ENCODE measurements around the gene OTUD3. TPM values are rescaled to one million over a fixed set of nuclear protein-coding genes. Genes with fewer than 3 reads are reported as not detected.
"Not testable (repeated sequence)": the region's sequence is repeated elsewhere in the genome, so short reads cannot be mapped to it uniquely, and the experiment has no call there.

OTUD3 gene
- total and polyA plus RNA-seq, 9 of the 15 experiments (the other 6 are each of a cell fraction or from before 2014, with no cell fraction given) = 2.0 to 16.6 (median 11.0) TPM

DNA sequence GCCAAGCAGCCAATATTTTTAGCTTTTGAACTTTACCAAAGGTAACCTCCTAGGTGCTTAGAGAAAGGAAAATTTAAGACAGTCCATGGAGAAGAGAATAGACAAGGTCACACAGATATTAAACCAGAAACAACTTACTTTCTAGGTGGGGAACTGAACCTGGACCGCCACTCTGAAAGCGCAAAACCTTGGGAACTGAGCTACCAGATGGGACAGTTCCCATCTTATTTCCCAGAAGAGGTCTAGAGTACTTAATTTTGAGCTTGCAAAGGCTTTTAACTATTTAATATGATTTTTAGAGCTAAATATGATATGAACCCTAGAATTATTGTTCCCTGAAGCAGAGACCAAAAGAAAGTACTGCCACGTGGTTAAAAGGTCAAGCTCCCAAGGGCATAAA lies 32.9 kb upstream of the OTUD3 start:
- not testable (repeated sequence) for FAIRE-seq
- POLR2A ChIA-PET = interaction anchor here (0.9 to 1.6 kb wide), 4 partner anchors 12 to 25 kb away, joined by 3 to 6 read pairs (median 3); no protein-coding TSS in a partner anchor
- peak; percentile 82 for TF ChIP-seq TBP (optimal IDR thresholded peaks at IDR 0.05; ENCODE audit: low read depth, low read length)
- peak; percentile 91 for TF ChIP-seq POLR2H (tag; IDR thresholded peaks at IDR 0.05; ENCODE audit: low read depth)
- peak; percentile 69 for TF ChIP-seq POLR3A (IDR thresholded peaks at IDR 0.05; ENCODE audit: borderline replicate concordance, extremely low read depth, insufficient read depth, insufficient read length)
- TF ChIP-seq, protein P1, sequence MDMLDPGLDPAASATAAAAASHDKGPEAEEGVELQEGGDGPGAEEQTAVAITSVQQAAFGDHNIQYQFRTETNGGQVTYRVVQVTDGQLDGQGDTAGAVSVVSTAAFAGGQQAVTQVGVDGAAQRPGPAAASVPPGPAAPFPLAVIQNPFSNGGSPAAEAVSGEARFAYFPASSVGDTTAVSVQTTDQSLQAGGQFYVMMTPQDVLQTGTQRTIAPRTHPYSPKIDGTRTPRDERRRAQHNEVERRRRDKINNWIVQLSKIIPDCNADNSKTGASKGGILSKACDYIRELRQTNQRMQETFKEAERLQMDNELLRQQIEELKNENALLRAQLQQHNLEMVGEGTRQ (CRISPR knock-in tag; IDR thresholded peaks at IDR 0.05) = peak; percentile 10; the same call in 1 of the 2 replicates

DNA sequence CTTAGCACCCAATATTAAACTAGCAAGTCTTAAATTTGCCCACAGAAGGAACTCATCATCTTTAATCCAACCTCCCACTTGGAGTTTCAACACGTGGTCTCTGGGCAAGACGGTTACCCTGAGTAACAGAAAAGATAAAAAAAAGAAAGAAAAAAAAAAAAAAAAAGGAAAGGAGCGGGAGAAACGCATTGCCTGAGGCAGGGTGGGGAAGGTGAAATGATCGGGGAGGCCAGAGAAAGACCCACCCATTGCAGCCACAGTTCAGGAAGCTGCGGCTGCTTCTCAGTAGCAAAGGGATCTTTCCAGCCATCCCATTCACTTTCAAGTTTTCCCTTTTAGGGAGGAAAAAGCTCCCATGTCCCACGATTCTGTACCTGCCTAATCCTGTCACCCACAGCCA lies 32.0 kb upstream of the OTUD3 start:
- Histone ChIP-seq H3K27ac (ENCODE audit: extremely low read depth, low read depth, low read length) (no peak overlapping the region), H3K4me3 (no peak overlapping the region), H3K4me1 (replicated peaks in 1 of 2; ENCODE audit: control insufficient read depth in 2 of 2, insufficient read depth in 2 of 2, low read length in 2 of 2) (no peaks in the 10 kb centered on the region), H3K27me3 (ENCODE audit: control insufficient read depth in 2 of 2, insufficient read depth in 2 of 2, low read length in 2 of 2) (peaks cover 19 to 25% of the 10 kb centered on the region in 2 experiments), H3K9ac (ENCODE audit: insufficient read depth in 1 of 2, low read depth in 2 of 2, low read length in 2 of 2) (no peak overlapping the region), H3K36me3 (ENCODE audit: control insufficient read depth, insufficient read depth, low read length) (no peaks in the 10 kb centered on the region), H2AFZ (ENCODE audit: low read depth, low read length) (no peak overlapping the region), H3K9me1 (ENCODE audit: control insufficient read depth, insufficient read depth, low read length) (no peaks in the 10 kb centered on the region), H4K20me1 (replicated peaks; ENCODE audit: control insufficient read depth, insufficient read depth, low read length) (no peaks in the 10 kb centered on the region), H3K4me2 (ENCODE audit: insufficient read depth, low read length) (no peak overlapping the region), H3K79me2 (ENCODE audit: control insufficient read depth, insufficient read depth, low read length) (no peaks in the 10 kb centered on the region), H3K9me3 (replicated peaks; ENCODE audit: control insufficient read depth, insufficient read depth, low read depth, low read length) (no peaks in the 10 kb centered on the region)
- in situ Hi-C loops (cut with MboI) = no loop called here
- 13% methylated on average over 7 of the region's 7 CpGs for WGBS (ENCODE audit: insufficient coverage, low coverage, missing lambda C conversion rate)
- DNase-seq (ENCODE audit: extremely low read depth in 1 of 4, low spot score in 3 of 4) (no peak), ATAC-seq (no peak), FAIRE-seq (no peak)
- POLR2A ChIA-PET = no interaction called here
- BruUV-seq (replicated peaks) = no TSS peak
- CTCF ChIA-PET (ENCODE audit: low intra/inter-chr PET ratio) = no interaction called here
- intact Hi-C loops (cut with micrococcal nuclease) = no loop called here
- no peak for TF ChIP-seq HMGN3 (IDR thresholded peaks at IDR 0.05; ENCODE audit: borderline replicate concordance, extremely low read depth, insufficient read length, low read depth, low read length)
- no peak for TF ChIP-seq ZNF561 (CRISPR knock-in tag; conservative IDR thresholded peaks at IDR 0.05)
- TF ChIP-seq NCOA4 (IDR thresholded peaks at IDR 0.05; ENCODE audit: partially characterized antibody) = no peak
- TF ChIP-seq MEF2D (tag; conservative IDR thresholded peaks at IDR 0.05; ENCODE audit: low read depth) = no peak
- no peak for TF ChIP-seq ZNF507 (tag; conservative IDR thresholded peaks at IDR 0.05)
- TF ChIP-seq ZNF445 (CRISPR knock-in tag; IDR thresholded peaks at IDR 0.05; ENCODE audit: low read depth) = no peak
- TF ChIP-seq SUPT5H (IDR thresholded peaks at IDR 0.05) = no peak
- TF ChIP-seq CHCHD3 (CRISPR knock-in tag; IDR thresholded peaks at IDR 0.05) = no peak
- TF ChIP-seq ZNF436 (CRISPR knock-in tag; IDR thresholded peaks at IDR 0.05) = no peak
- TF ChIP-seq, protein P2, sequence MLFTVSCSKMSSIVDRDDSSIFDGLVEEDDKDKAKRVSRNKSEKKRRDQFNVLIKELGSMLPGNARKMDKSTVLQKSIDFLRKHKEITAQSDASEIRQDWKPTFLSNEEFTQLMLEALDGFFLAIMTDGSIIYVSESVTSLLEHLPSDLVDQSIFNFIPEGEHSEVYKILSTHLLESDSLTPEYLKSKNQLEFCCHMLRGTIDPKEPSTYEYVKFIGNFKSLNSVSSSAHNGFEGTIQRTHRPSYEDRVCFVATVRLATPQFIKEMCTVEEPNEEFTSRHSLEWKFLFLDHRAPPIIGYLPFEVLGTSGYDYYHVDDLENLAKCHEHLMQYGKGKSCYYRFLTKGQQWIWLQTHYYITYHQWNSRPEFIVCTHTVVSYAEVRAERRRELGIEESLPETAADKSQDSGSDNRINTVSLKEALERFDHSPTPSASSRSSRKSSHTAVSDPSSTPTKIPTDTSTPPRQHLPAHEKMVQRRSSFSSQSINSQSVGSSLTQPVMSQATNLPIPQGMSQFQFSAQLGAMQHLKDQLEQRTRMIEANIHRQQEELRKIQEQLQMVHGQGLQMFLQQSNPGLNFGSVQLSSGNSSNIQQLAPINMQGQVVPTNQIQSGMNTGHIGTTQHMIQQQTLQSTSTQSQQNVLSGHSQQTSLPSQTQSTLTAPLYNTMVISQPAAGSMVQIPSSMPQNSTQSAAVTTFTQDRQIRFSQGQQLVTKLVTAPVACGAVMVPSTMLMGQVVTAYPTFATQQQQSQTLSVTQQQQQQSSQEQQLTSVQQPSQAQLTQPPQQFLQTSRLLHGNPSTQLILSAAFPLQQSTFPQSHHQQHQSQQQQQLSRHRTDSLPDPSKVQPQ (CRISPR knock-in tag; IDR thresholded peaks at IDR 0.05; ENCODE audit: borderline replicate concordance) = no peak

More for the DNA sequence above, 32.9 kb upstream of the OTUD3 start:
- H3K27ac ChIP-seq (ENCODE audit: extremely low read depth, low read depth, low read length); ATAC-seq; intact Hi-C loops (cut with micrococcal nuclease); H3K4me1 ChIP-seq (replicated peaks in 1 of 2; ENCODE audit: control insufficient read depth in 2 of 2, insufficient read depth in 2 of 2, low read length in 2 of 2); in situ Hi-C loops (cut with MboI); H3K9me3 ChIP-seq (replicated peaks; ENCODE audit: control insufficient read depth, insufficient read depth, low read depth, low read length); CTCF ChIA-PET (ENCODE audit: low intra/inter-chr PET ratio); H3K9me1 ChIP-seq (ENCODE audit: control insufficient read depth, insufficient read depth, low read length); H3K36me3 ChIP-seq (ENCODE audit: control insufficient read depth, insufficient read depth, low read length); H2AFZ ChIP-seq (ENCODE audit: low read depth, low read length); H3K4me2 ChIP-seq (ENCODE audit: insufficient read depth, low read length); H4K20me1 ChIP-seq (replicated peaks; ENCODE audit: control insufficient read depth, insufficient read depth, low read length); H3K4me3 ChIP-seq; H3K9ac ChIP-seq (ENCODE audit: insufficient read depth in 1 of 2, low read depth in 2 of 2, low read length in 2 of 2); H3K79me2 ChIP-seq (ENCODE audit: control insufficient read depth, insufficient read depth, low read length); BruUV-seq (replicated peaks); DNase-seq (ENCODE audit: extremely low read depth in 1 of 4, low spot score in 3 of 4): not testable (repeated sequence)
- peaks cover 18 to 26% of the 10 kb centered on the region in 2 experiments for H3K27me3 ChIP-seq (ENCODE audit: control insufficient read depth in 2 of 2, insufficient read depth in 2 of 2, low read length in 2 of 2)
- WGBS (ENCODE audit: insufficient coverage, low coverage, missing lambda C conversion rate) = 18% methylated on average over 3 of the region's 3 CpGs
